NCI-H345 treated with DMSO at 0.1 percent for 48 hours (cell line): ENCODE data around the gene MCL1.
A peak's percentile ranks its signal among the peaks of the same experiment; 100 is the strongest.
"Not testable (repeated sequence)": the region's sequence is repeated elsewhere in the genome, so short reads cannot be mapped to it uniquely, and the experiment has no call there.

Source experiments
- DNase-seq: peaks from one replicate; lab custom pipeline; 2025; ENCODE audit not compliant: unreplicated experiment; lab: John Stamatoyannopoulos, UW

Gene MCL1

GRCh38 chr1:150603711-150604110, 24.3 kb upstream of the MCL1 start:
- no peak for DNase-seq

GRCh38 chr1:150602372-150602771, 23.0 kb upstream of the MCL1 start:
- not testable (repeated sequence) for DNase-seq

- DNase-seq = no peak
These were observed 22.1 kb upstream of the MCL1 start for GRCh38 chr1:150601540-150601939.

- not testable (repeated sequence) for DNase-seq
These were observed 18.9 kb upstream of the MCL1 start for GRCh38 chr1:150598346-150598745.

- no peak for DNase-seq
These were observed 17.6 kb upstream of the MCL1 start for GRCh38 chr1:150596976-150597375.

GRCh38 chr1:150596095-150596892, 16.9 kb upstream of the MCL1 start:
- DNase-seq = no peak

- DNase-seq = no peak
These were observed 3.0 kb upstream of the MCL1 start for GRCh38 chr1:150582371-150582770.

- not testable (repeated sequence) for DNase-seq
These were observed 2.6 kb upstream of the MCL1 start for GRCh38 chr1:150581962-150582361.

GRCh38 chr1:150581437-150581836, 2.0 kb upstream of the MCL1 start:
- DNase-seq = not testable (repeated sequence)

- not testable (repeated sequence) for DNase-seq
These were observed 1.6 kb upstream of the MCL1 start for GRCh38 chr1:150580966-150581365.

- DNase-seq = no peak
These were observed 684 bp upstream of the MCL1 start for GRCh38 chr1:150579945-150580642.

GRCh38 chr1:150578272-150579109, 919 bp downstream of the MCL1 start:
- peak; percentile 67 for DNase-seq

- no peak for DNase-seq
These were observed 1.7 kb downstream of the MCL1 start for GRCh38 chr1:150577557-150578271.

GRCh38 chr1:150576794-150577556, 2.4 kb downstream of the MCL1 start:
- no peak for DNase-seq

- no peak for DNase-seq
These were observed 3.1 kb downstream of the MCL1 start for GRCh38 chr1:150576367-150576711.

- no peak for DNase-seq
These were observed 3.7 kb downstream of the MCL1 start for GRCh38 chr1:150575518-150576366.

- no peak for DNase-seq
These were observed 4.3 kb downstream of the MCL1 start for GRCh38 chr1:150575072-150575489.

- DNase-seq = no peak
These were observed 4.9 kb downstream of the MCL1 start for GRCh38 chr1:150574260-150575071.
